Chondrocyte (in vitro differentiated cells): ENCODE results near the gene STAMBP. TPM values are rescaled to one million over a fixed set of nuclear protein-coding genes. Genes with fewer than 3 reads are reported as not detected.

Experiments used
- DNase-seq: peaks from one replicate; pipeline ENCODE4 v3.0.0; 2021; ENCODE audit warnings: mixed read lengths, low spot score
- H3K27ac Mint-ChIP-seq: one replicate; pipeline ENCODE4 v1.8.0; 2021; ENCODE audit warnings: mild to moderate bottlenecking, moderate library complexity, mixed read lengths; ENCODE audit not compliant: unreplicated experiment
- H3K27me3 Mint-ChIP-seq: 2 replicates; pipeline ENCODE4 v1.8.0; 2021; ENCODE audit warnings: low read depth, mixed read lengths
- H3K36me3 Mint-ChIP-seq: 2 replicates; pipeline ENCODE4 v1.8.0; 2021; ENCODE audit warnings: low read depth, mixed read lengths
- H3K4me1 Mint-ChIP-seq: 2 replicates; pipeline ENCODE4 v1.8.0; 2021; ENCODE audit warnings: low read depth, mild to moderate bottlenecking, mixed read lengths
- H3K4me3 Mint-ChIP-seq: one replicate; pipeline ENCODE4 v1.8.0; 2021; ENCODE audit warnings: mild to moderate bottlenecking, moderate library complexity, mixed read lengths; ENCODE audit not compliant: unreplicated experiment
- H3K9me3 Mint-ChIP-seq: 2 replicates; pipeline ENCODE4 v1.8.0; 2021; ENCODE audit warnings: low read depth, mixed read lengths
- total RNA-seq: library from RNA; stranded (reverse); gene quantifications from 3 replicates; pipeline ENCODE4 v1.2.1, GENCODE V29; 2021
- TF ChIP-seq, protein P1 (sequence below): fragments of 200-600 bp; sonication (generic); IDR thresholded peaks from 2 replicates; pipeline ENCODE4 v1.5.0; 2021; ENCODE audit warnings: antibody characterized with exemption, mild to moderate bottlenecking, moderate library complexity

The STAMBP gene
- total RNA-seq, 1 donor from 2014 or later = 32.1 TPM

DNA sequence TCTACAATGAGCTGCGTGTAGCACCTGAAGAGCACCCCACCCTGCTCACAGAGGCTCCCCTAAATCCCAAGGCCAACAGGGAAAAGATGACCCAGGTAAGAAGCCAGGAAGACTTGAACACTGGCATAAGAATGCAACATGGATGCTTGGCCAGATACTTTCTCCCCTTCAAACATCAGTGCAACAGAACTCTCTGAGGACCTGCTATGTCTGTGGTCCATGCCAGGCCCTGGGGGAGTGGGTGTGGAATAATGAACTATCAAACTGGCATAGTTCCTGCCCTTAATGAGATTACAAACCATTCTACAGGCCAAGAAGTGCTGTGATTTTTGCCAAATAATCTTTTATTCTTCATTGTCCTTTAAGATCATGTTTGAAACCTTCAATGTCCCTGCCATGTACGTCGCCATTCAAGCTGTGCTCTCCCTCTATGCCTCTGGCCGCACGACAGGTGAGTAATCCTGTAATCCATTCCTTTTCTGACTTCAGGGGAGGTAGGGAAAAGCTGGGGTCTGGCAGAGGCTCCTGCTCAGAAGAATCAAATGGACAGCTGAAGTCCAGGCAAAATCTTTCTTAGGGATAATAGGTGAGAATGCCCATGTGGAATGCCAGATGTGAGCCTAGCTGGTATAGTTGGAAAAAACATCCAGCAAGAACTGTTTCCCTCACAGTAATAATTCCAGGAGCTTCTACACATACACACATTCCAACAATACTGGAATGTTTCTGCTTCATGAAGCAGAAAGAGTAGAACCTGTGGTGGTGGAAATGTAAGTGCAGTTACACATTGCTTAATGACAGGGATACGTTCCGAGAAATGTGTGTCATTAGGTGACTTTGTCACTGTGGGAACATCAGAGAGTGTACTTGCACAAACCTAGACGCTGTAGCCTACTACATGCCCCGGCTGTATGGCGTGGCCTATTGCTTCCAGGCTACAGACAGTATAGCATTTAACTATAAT is 80.2 kb downstream of the STAMBP start:
- Mint-ChIP-seq H3K27me3 (no peaks in the 10 kb centered on the region), H3K9me3 (no peaks in the 10 kb centered on the region), H3K4me1 (peaks cover 23% of the 10 kb centered on the region), H3K27ac (peak overlapping the region; percentile 43), H3K36me3 (peaks cover 24% of the 10 kb centered on the region), H3K4me3 (no peak overlapping the region)
- DNase-seq = no peak
- TF ChIP-seq, protein P1, sequence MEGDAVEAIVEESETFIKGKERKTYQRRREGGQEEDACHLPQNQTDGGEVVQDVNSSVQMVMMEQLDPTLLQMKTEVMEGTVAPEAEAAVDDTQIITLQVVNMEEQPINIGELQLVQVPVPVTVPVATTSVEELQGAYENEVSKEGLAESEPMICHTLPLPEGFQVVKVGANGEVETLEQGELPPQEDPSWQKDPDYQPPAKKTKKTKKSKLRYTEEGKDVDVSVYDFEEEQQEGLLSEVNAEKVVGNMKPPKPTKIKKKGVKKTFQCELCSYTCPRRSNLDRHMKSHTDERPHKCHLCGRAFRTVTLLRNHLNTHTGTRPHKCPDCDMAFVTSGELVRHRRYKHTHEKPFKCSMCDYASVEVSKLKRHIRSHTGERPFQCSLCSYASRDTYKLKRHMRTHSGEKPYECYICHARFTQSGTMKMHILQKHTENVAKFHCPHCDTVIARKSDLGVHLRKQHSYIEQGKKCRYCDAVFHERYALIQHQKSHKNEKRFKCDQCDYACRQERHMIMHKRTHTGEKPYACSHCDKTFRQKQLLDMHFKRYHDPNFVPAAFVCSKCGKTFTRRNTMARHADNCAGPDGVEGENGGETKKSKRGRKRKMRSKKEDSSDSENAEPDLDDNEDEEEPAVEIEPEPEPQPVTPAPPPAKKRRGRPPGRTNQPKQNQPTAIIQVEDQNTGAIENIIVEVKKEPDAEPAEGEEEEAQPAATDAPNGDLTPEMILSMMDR = no peak

DNA sequence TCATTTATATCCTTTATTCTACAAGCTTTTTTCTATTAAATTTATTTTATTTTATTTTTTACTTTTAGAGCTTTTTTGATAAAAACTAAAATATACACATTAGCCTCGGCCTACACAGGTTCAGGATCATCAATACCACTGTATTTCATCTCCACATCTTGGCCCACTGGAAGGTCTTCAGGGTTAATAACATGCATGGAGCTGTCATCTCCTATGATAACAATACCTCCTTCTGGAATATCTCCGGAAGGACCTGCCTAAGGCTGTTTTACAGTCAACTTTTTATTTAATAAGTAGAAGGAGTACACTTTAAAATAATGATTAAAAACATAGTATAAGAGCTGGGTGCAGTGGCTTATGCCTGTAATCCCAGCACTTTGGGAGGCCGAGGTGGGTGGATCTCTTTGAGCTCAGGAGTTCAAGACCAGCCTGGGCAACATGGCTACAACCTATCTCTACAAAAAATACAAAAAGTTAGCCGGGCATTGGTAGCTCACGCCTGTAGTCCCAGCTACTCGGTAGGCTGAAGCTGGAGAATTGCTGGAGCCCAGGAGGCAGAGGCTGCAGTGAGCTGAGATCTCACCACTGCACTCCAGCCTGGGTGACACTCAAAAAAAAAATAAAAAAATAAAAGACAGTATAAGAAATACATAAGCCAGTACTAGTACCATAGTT is 82.2 kb downstream of the STAMBP start:
- no peak overlapping the region for H3K4me3 Mint-ChIP-seq
- peaks cover 37% of the 10 kb centered on the region for H3K36me3 Mint-ChIP-seq
- H3K27me3 Mint-ChIP-seq = no peaks in the 10 kb centered on the region
- no peak for DNase-seq
- no peak overlapping the region for H3K27ac Mint-ChIP-seq
- H3K4me1 Mint-ChIP-seq = peaks cover 23% of the 10 kb centered on the region
- TF ChIP-seq, protein P1 = no peak
- no peaks in the 10 kb centered on the region for H3K9me3 Mint-ChIP-seq

DNA sequence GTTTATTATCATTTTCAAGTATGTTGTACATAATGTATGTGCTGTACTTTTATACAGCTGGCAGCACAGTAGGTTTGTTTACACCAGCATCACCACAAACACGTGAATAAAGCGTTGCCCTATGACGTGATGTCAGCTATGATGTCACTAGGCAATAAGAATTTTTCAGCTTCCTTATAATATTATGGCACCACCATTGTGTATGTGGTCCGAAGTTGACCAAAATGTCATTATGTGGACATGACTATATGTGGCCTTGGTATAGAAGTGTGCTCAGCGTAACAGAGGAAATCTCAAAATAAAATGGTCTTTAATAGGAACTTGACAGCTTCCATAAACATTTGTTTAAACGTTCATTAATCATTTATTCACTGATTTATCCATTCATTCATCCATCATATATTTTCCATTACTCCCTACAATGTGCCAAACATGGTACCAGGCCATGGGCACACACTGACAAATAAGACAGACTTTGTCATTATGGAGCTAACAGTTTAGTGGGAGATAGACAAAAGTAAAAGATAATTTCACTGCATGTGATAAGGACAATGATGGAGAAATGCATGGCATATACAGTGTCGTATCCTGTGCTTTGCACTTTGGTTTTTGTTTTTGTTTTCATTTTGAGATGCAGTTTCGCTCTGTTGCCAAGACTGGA is 82.9 kb downstream of the STAMBP start:
- Mint-ChIP-seq H3K9me3 (no peaks in the 10 kb centered on the region), H3K27ac (no peak overlapping the region), H3K4me3 (no peak overlapping the region), H3K4me1 (peaks cover 23% of the 10 kb centered on the region), H3K36me3 (peaks cover 43% of the 10 kb centered on the region), H3K27me3 (no peaks in the 10 kb centered on the region)
- DNase-seq = no peak
- TF ChIP-seq, protein P1 = no peak

- Mint-ChIP-seq H3K4me3 (no peak overlapping the region), H3K27ac (peak overlapping the region; percentile 27), H3K9me3 (no peaks in the 10 kb centered on the region), H3K4me1 (peaks cover 6% of the 10 kb centered on the region), H3K27me3 (no peaks in the 10 kb centered on the region), H3K36me3 (peaks cover 48% of the 10 kb centered on the region)
- DNase-seq = no peak
- TF ChIP-seq, protein P1 = no peak
Observed at GRCh38 chr2:73913414-73914054, 84.8 kb downstream of the STAMBP start.
